RWPE2 (cell line): ENCODE measurements around the gene PPM1B.

Source experiments
- ATAC-seq: fragments of 200-7000 bp; cut with Tn5 transposase; 3 replicates; pipeline ENCODE4 v1.9.1; 2021; ENCODE audit warnings: low read depth
- DNase-seq: peaks from one replicate; pipeline ENCODE4 v3.0.0-alpha.2; 2020; ENCODE audit warnings: low spot score
- H3K27ac ChIP-seq: fragments of 450-650 bp; 2 replicates; pipeline ENCODE4 v1.5.1; 2017; ENCODE audit warnings: mild to moderate bottlenecking; ENCODE audit not compliant: poor library complexity, severe bottlenecking
- H3K27me3 ChIP-seq: fragments of 250-450 bp; sonication (Bioruptor Pico); 2 replicates; pipeline ENCODE4 v1.5.1; 2021; ENCODE audit warnings: mild to moderate bottlenecking, moderate library complexity; ENCODE audit not compliant: insufficient read depth, poor library complexity, severe bottlenecking
- H3K36me3 ChIP-seq: fragments of 250-450 bp; sonication (Bioruptor Pico); 2 replicates; pipeline ENCODE4 v1.5.1; 2020; ENCODE audit warnings: low read depth, mild to moderate bottlenecking, moderate library complexity
- H3K4me1 ChIP-seq: fragments of 250-450 bp; sonication (Bioruptor Pico); 2 replicates; pipeline ENCODE4 v1.5.1; 2021; ENCODE audit warnings: mild to moderate bottlenecking, moderate library complexity; ENCODE audit not compliant: insufficient read depth, poor library complexity, severe bottlenecking
- H3K4me3 ChIP-seq: fragments of 250-450 bp; sonication (Bioruptor Pico); 2 replicates; pipeline ENCODE4 v1.5.1; 2021; ENCODE audit warnings: mild to moderate bottlenecking, moderate library complexity; ENCODE audit not compliant: severe bottlenecking
- H3K9me3 ChIP-seq: fragments of 250-450 bp; sonication (Bioruptor Pico); 2 replicates; pipeline ENCODE4 v1.5.1; 2021; ENCODE audit warnings: mild to moderate bottlenecking, moderate library complexity; ENCODE audit not compliant: severe bottlenecking
- CTCF ChIP-seq: fragments of 450-650 bp; IDR thresholded peaks from one replicate; pipeline ENCODE4 v1.5.1; 2017; ENCODE audit warnings: mild to moderate bottlenecking, moderate library complexity; ENCODE audit not compliant: poor library complexity, severe bottlenecking

PPM1B gene

GRCh38 chr2:44139741-44140140, 28.9 kb upstream of the PPM1B start:
- no peak overlapping the region for H3K27ac ChIP-seq
- H3K36me3 ChIP-seq, result no peaks in the 10 kb centered on the region
- no peaks in the 10 kb centered on the region for H3K27me3 ChIP-seq
- no peak overlapping the region for H3K4me3 ChIP-seq
- H3K9me3 ChIP-seq, result no peaks in the 10 kb centered on the region
- ATAC-seq (no peak), DNase-seq (no peak)
- peaks cover 12% of the 10 kb centered on the region for H3K4me1 ChIP-seq
- no peak for TF ChIP-seq CTCF

DNA sequence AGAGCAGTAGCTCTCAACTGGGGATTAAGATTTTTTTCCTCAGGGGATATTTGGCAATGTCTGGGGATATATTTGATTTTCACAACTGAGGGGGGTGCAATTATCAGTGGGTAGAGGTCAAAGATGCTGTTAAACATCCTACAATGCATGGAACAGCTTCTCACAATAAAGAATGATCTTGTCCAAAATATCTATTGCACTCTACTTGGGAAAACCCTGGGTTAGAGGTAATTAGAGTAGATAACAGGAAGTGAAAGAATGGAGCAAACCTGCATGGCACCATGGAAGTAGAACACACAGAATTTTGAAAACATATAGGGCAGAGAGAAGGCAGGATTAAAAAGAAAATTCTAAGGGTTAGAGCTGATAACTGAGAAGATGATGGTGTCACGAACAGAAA, 26.4 kb upstream of the PPM1B start:
- no peaks in the 10 kb centered on the region for H3K36me3 ChIP-seq
- ATAC-seq, result no peak
- no peak overlapping the region for H3K4me3 ChIP-seq
- no peaks in the 10 kb centered on the region for H3K4me1 ChIP-seq
- H3K9me3 ChIP-seq, result no peaks in the 10 kb centered on the region
- TF ChIP-seq CTCF, result no peak
- no peak for DNase-seq
- H3K27ac ChIP-seq, result no peak overlapping the region
- H3K27me3 ChIP-seq, result no peaks in the 10 kb centered on the region

DNA sequence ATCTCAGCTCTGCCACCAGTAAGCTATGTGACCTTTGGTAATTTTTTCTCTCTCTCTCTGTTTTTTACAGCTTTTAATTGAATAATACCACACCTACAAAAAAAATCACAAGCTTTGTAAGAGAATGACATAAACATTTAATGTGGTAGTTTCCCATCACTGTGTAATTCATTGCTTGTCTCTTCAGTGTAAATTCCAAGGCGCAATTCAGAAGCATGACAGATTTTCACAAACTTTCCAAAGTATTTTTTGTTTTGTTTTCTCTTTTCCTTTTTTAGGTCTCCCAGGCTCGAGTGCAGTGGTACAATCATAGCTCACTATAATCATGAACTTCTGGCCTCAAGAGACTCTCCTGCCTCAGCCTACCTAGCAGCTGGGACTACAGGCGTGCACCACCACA, 25.0 kb upstream of the PPM1B start:
- TF ChIP-seq CTCF, result no peak
- H3K36me3 ChIP-seq, result no peaks in the 10 kb centered on the region

GRCh38 chr2:44148999-44149398, 19.7 kb upstream of the PPM1B start:
- ATAC-seq, result no peak
- Histone ChIP-seq H3K27me3 (no peaks in the 10 kb centered on the region), H3K4me1 (no peaks in the 10 kb centered on the region), H3K4me3 (no peak overlapping the region), H3K27ac (no peak overlapping the region), H3K36me3 (no peaks in the 10 kb centered on the region), H3K9me3 (no peaks in the 10 kb centered on the region)
- no peak for DNase-seq
- TF ChIP-seq CTCF, result no peak

More for the DNA sequence above, 25.0 kb upstream of the PPM1B start:
- DNase-seq (no peak), ATAC-seq (no peak)
- Histone ChIP-seq H3K4me1 (no peaks in the 10 kb centered on the region), H3K9me3 (no peaks in the 10 kb centered on the region), H3K27me3 (no peaks in the 10 kb centered on the region), H3K4me3 (no peak overlapping the region), H3K27ac (no peak overlapping the region)

GRCh38 chr2:44150473-44150872, 18.2 kb upstream of the PPM1B start:
- Histone ChIP-seq H3K4me3 (no peak overlapping the region), H3K9me3 (no peaks in the 10 kb centered on the region), H3K36me3 (no peaks in the 10 kb centered on the region), H3K4me1 (no peaks in the 10 kb centered on the region), H3K27ac (no peak overlapping the region), H3K27me3 (no peaks in the 10 kb centered on the region)
- DNase-seq (no peak), ATAC-seq (no peak)
- no peak for TF ChIP-seq CTCF
